CD4-positive, alpha-beta T cell (primary cell): ENCODE results near the gene ACR. TPM values are rescaled to one million over a fixed set of nuclear protein-coding genes. Genes with fewer than 3 reads are reported as not detected.
A peak's percentile ranks its signal among the peaks of the same experiment; 100 is the strongest.

Experiments used
- ATAC-seq: fragments of 200-7000 bp; cut with Tn5 transposase; one replicate; pipeline ENCODE4 v1.10.0; 2022; ENCODE audit warnings: mild to moderate bottlenecking; ENCODE audit not compliant: poor library complexity
- CTCF ChIA-PET: fragments of 350-600 bp; sonication (Branson Sonifier 250); formaldehyde crosslinking; loops from one replicate; lab custom pipeline; 2021; ENCODE audit warnings: antibody characterized with exemption, inconsistent platforms; lab: Charles Lee
- POLR2A ChIA-PET: fragments of 350-600 bp; sonication (Branson Sonifier 250); formaldehyde crosslinking; loops from one replicate; lab custom pipeline; 2021; ENCODE audit warnings: antibody characterized with exemption, inconsistent platforms; lab: Charles Lee
- DNase-seq, 14 experiments: peaks; one replicate each; pipeline ENCODE4 v3.0.0-alpha.2; 2013 to 2020; ENCODE audit warnings: mixed read lengths in 2 of 14
- H3K27ac ChIP-seq, 2 donors: one replicate each; pipeline versions ENCODE4 v1.5.1 to v1.7.0; 2013; ENCODE audit warnings: low read length in 2 of 2, low read depth in 1 of 2, mild to moderate bottlenecking in 1 of 2
- H3K27me3 ChIP-seq, 2 experiments: 1 replicate in 1 of 2; 2 replicates in 1 of 2; pipeline versions ENCODE4 v1.6.1 to v1.7.0; 2013; ENCODE audit warnings: low read length in 2 of 2, control low read depth in 1 of 2, mild to moderate bottlenecking in 1 of 2, moderate library complexity in 1 of 2; ENCODE audit not compliant: insufficient read depth in 2 of 2, control insufficient read depth in 1 of 2
- H3K36me3 ChIP-seq: one replicate; pipeline ENCODE4 v1.6.1; 2013; ENCODE audit warnings: low read length, control low read depth; ENCODE audit not compliant: insufficient read depth
- H3K4me1 ChIP-seq: one replicate; pipeline ENCODE4 v1.6.1; 2013; ENCODE audit warnings: low read length, control low read depth; ENCODE audit not compliant: insufficient read depth
- H3K4me3 ChIP-seq: one replicate; pipeline ENCODE4 v1.5.1; 2013; ENCODE audit warnings: mild to moderate bottlenecking, low read length, moderate library complexity
- H3K9me3 ChIP-seq, 2 experiments: 1 replicate in 1 of 2; 2 replicates in 1 of 2; pipeline versions ENCODE4 v1.6.1 to v1.7.0; 2013; ENCODE audit warnings: low read length in 2 of 2, mild to moderate bottlenecking in 2 of 2, control low read depth in 1 of 2, moderate library complexity in 1 of 2; ENCODE audit not compliant: control insufficient read depth in 1 of 2, insufficient read depth in 1 of 2
- H3K27ac Mint-ChIP-seq: one replicate; pipeline ENCODE4 v1.8.0; 2020; ENCODE audit warnings: mixed read lengths
- H3K27me3 Mint-ChIP-seq: one replicate; pipeline ENCODE4 v1.8.0; 2021; ENCODE audit warnings: mixed read lengths
- H3K36me3 Mint-ChIP-seq: one replicate; pipeline ENCODE4 v1.8.0; 2021; ENCODE audit warnings: low read depth, mixed read lengths
- H3K4me1 Mint-ChIP-seq: one replicate; pipeline ENCODE4 v1.8.0; 2021; ENCODE audit warnings: low read depth, mixed read lengths
- H3K4me3 Mint-ChIP-seq: one replicate; pipeline ENCODE4 v1.8.0; 2020; ENCODE audit warnings: mild to moderate bottlenecking, mixed read lengths
- H3K9me3 Mint-ChIP-seq: one replicate; pipeline ENCODE4 v1.8.0; 2020; ENCODE audit warnings: mixed read lengths
- intact Hi-C, 2 experiments: fragments of 100-400 bp; cut with DNase I in 1 of 2; cut with micrococcal nuclease in 1 of 2; formaldehyde crosslinking; loops; one replicate each; pipeline versions ENCODE4 v1.15.1 to v1.9.0; 2023 to 2025; cut with DNase I, micrococcal nuclease
- total RNA-seq, 174 experiments: library from RNA in 2 of 174; stranded (reverse) in 2 of 174; gene quantifications; one replicate each; pipeline ENCODE4 v1.2.3 and lab custom pipeline; 2021 to 2026
- TF ChIP-seq, protein P1 (sequence below): fragments of 200-600 bp; IDR thresholded peaks from one replicate; pipeline ENCODE4 v1.8.0; 2022; ENCODE audit warnings: antibody characterized with exemption, mild to moderate bottlenecking

Gene ACR
- total RNA-seq, 2 experiments from 2014 or later = not detected

DNA sequence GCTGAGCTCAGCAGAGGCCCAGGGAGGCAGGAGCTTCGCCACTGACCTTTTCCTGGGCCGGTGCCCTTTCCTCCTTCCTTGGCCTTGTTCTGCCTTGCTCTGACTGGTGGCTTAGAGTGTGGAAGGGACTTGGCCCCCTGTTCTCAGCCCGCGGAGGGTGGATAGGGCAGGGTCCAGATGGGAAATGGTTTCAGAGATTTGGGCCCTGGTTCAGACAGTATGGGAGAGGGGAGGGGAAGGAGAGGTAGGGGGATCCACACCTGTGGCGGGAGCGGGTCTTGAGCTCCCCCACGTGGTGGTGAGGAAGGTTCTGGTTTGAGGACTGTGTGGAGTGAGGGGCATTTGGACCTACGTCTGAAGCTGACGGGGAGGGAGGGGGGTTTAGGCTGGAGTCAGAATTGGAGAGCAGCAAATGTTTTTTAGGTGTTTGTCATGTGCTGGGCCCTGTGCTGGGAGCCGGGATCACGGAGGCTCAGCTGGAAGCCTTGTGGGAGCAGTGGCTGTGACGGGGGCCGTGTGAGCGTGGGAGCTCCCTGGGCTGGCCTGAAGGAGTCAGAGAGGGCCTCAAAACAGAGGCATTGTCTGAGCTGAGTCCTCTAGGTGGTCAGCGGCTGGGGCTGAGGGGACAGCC is 38.1 kb upstream of the ACR start:
- H3K27me3 ChIP-seq = no peaks in the 10 kb centered on the region
- no peak for ATAC-seq
- peaks cover 9% of the 10 kb centered on the region for H3K4me1 ChIP-seq
- Mint-ChIP-seq H3K4me3 (no peak overlapping the region), H3K36me3 (no peaks in the 10 kb centered on the region), H3K27ac (no peak overlapping the region), H3K9me3 (no peaks in the 10 kb centered on the region), H3K27me3 (no peaks in the 10 kb centered on the region), H3K4me1 (peaks cover 14% of the 10 kb centered on the region)
- H3K27ac ChIP-seq = no peak overlapping the region
- peaks cover 0 to 3% of the 10 kb centered on the region in 2 experiments for H3K9me3 ChIP-seq
- peak in 1 of 14 experiments; percentile 1 for DNase-seq
- ChIA-PET CTCF (no interaction called here), POLR2A (no interaction called here)
- H3K4me3 ChIP-seq = no peak overlapping the region
- TF ChIP-seq, protein P1, sequence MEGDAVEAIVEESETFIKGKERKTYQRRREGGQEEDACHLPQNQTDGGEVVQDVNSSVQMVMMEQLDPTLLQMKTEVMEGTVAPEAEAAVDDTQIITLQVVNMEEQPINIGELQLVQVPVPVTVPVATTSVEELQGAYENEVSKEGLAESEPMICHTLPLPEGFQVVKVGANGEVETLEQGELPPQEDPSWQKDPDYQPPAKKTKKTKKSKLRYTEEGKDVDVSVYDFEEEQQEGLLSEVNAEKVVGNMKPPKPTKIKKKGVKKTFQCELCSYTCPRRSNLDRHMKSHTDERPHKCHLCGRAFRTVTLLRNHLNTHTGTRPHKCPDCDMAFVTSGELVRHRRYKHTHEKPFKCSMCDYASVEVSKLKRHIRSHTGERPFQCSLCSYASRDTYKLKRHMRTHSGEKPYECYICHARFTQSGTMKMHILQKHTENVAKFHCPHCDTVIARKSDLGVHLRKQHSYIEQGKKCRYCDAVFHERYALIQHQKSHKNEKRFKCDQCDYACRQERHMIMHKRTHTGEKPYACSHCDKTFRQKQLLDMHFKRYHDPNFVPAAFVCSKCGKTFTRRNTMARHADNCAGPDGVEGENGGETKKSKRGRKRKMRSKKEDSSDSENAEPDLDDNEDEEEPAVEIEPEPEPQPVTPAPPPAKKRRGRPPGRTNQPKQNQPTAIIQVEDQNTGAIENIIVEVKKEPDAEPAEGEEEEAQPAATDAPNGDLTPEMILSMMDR = no peak
- no peaks in the 10 kb centered on the region for H3K36me3 ChIP-seq
- intact Hi-C loops = no loop called here

GRCh38 chr22:50700387-50701075 is 37.5 kb upstream of the ACR start:
- Histone ChIP-seq H3K4me1 (peaks cover 9% of the 10 kb centered on the region), H3K27me3 (no peaks in the 10 kb centered on the region), H3K36me3 (no peaks in the 10 kb centered on the region), H3K9me3 (peaks cover 0 to 3% of the 10 kb centered on the region in 2 experiments), H3K4me3 (no peak overlapping the region), H3K27ac (no peak overlapping the region)
- Mint-ChIP-seq H3K9me3 (no peaks in the 10 kb centered on the region), H3K27me3 (no peaks in the 10 kb centered on the region), H3K4me1 (peaks cover 14% of the 10 kb centered on the region), H3K36me3 (no peaks in the 10 kb centered on the region), H3K4me3 (no peak overlapping the region), H3K27ac (no peak overlapping the region)
- ATAC-seq = no peak
- TF ChIP-seq, protein P1 = no peak
- CTCF ChIA-PET = no interaction called here
- DNase-seq = no peak
- POLR2A ChIA-PET = no interaction called here
- intact Hi-C loops = no loop called here

- H3K27me3 Mint-ChIP-seq = no peaks in the 10 kb centered on the region
- no peak overlapping the region for H3K27ac ChIP-seq
- H3K4me1 ChIP-seq = peaks cover 9% of the 10 kb centered on the region
- no peak overlapping the region for H3K4me3 ChIP-seq
- ATAC-seq = no peak
- POLR2A ChIA-PET = no interaction called here
- no peaks in the 10 kb centered on the region for H3K27me3 ChIP-seq
- peaks cover 0 to 3% of the 10 kb centered on the region in 2 experiments for H3K9me3 ChIP-seq
- no peaks in the 10 kb centered on the region for H3K36me3 ChIP-seq
- no peaks in the 10 kb centered on the region for H3K9me3 Mint-ChIP-seq
- H3K4me1 Mint-ChIP-seq = peaks cover 14% of the 10 kb centered on the region
- intact Hi-C loops = no loop called here
- H3K27ac Mint-ChIP-seq = no peak overlapping the region
- CTCF ChIA-PET = no interaction called here
- H3K36me3 Mint-ChIP-seq = no peaks in the 10 kb centered on the region
- no peak for DNase-seq
- H3K4me3 Mint-ChIP-seq = no peak overlapping the region
- TF ChIP-seq, protein P1 = no peak
These were observed 37.0 kb upstream of the ACR start for GRCh38 chr22:50701076-50701419.
